HG02642 (cell line): ENCODE results near the gene DHODH.
"Not testable (repeated sequence)": the region's sequence is repeated elsewhere in the genome, so short reads cannot be mapped to it uniquely, and the experiment has no call there.

Experiments used
- ATAC-seq: cut with Tn5 transposase; IDR thresholded peaks from one replicate; pipeline ENCODE4 v1.9.1; 2021; ENCODE audit warnings: mild to moderate bottlenecking; ENCODE audit not compliant: unreplicated experiment, poor library complexity

Gene DHODH

GRCh38 chr16:72008424-72009216 is at the start of gene DHODH:
DHODH (plus strand) TSS chr16:72008744; CDS start chr16:72008765, 21 bp downstream.
- peak; percentile 99 for ATAC-seq

- ATAC-seq: peak; percentile 84
Observed at GRCh38 chr16:71961066-71962039, 47.2 kb upstream of the DHODH start.

- no peak for ATAC-seq
Observed at GRCh38 chr16:71963125-71963875, 45.2 kb upstream of the DHODH start.

GRCh38 chr16:71965223-71965622 is 43.3 kb upstream of the DHODH start:
- ATAC-seq: no peak

GRCh38 chr16:71966932-71967331 is 41.6 kb upstream of the DHODH start:
- ATAC-seq: no peak

GRCh38 chr16:71969353-71969752 is 39.2 kb upstream of the DHODH start:
- no peak for ATAC-seq

GRCh38 chr16:71971571-71971970 is 37.0 kb upstream of the DHODH start:
- no peak for ATAC-seq

GRCh38 chr16:71972356-71972755 is 36.2 kb upstream of the DHODH start:
- no peak for ATAC-seq

- no peak for ATAC-seq
Observed at GRCh38 chr16:71973001-71973400, 35.5 kb upstream of the DHODH start.

GRCh38 chr16:71974068-71974818 is 34.3 kb upstream of the DHODH start:
- ATAC-seq: no peak

- no peak for ATAC-seq
Observed at GRCh38 chr16:71985262-71985974, 23.1 kb upstream of the DHODH start.

- ATAC-seq: no peak
Observed at GRCh38 chr16:71986131-71986530, 22.4 kb upstream of the DHODH start.

GRCh38 chr16:71995038-71995437 is 13.5 kb upstream of the DHODH start:
- ATAC-seq: no peak

- ATAC-seq: not testable (repeated sequence)
Observed at GRCh38 chr16:71997578-71997977, 11.0 kb upstream of the DHODH start.

- no peak for ATAC-seq
Observed at GRCh38 chr16:72001180-72001874, 7.2 kb upstream of the DHODH start.

GRCh38 chr16:72002619-72003018 is 5.9 kb upstream of the DHODH start:
- no peak for ATAC-seq

GRCh38 chr16:72008065-72008423 is 500 bp upstream of the DHODH start:
- ATAC-seq: not testable (repeated sequence)

- ATAC-seq: no peak
Observed at GRCh38 chr16:72009779-72010178, 1.2 kb downstream of the DHODH start.

GRCh38 chr16:72012607-72013006 is 4.1 kb downstream of the DHODH start:
- no peak for ATAC-seq
